Endothelial cell of umbilical vein (primary cell): ENCODE measurements around the gene ZNF618. TPM values are rescaled to one million over a fixed set of nuclear protein-coding genes. Genes with fewer than 3 reads are reported as not detected.

Experiments
- BruUV-seq: library from RNA; stranded (reverse); fragments of 400-500 nt; replicated peaks from 2 replicates; lab custom pipeline; 2021; lab: Mats Ljungman, UMichigan
- CTCF ChIA-PET: fragments of 300-600, 350-600 bp; sonication (Branson Sonifier 250); formaldehyde crosslinking; loops from one replicate; lab custom pipeline; 2021; ENCODE audit warnings: antibody characterized with exemption, inconsistent platforms; lab: Charles Lee
- POLR2A ChIA-PET: fragments of 300-600, 350-600 bp; sonication (Branson Sonifier 250); formaldehyde crosslinking; loops from one replicate; lab custom pipeline; 2021; ENCODE audit warnings: antibody characterized with exemption, inconsistent platforms; lab: Charles Lee
- DNase-seq: peaks from one replicate; pipeline ENCODE4 v3.0.0-alpha.2; 2011; ENCODE audit warnings: low read depth, low spot score
- FAIRE-seq: peaks from 2 replicates; lab custom pipeline; 2011; peaks lifted over from hg19 to GRCh38; lab: Jason Lieb, UNC
- H2AFZ ChIP-seq: 2 replicates; pipeline ENCODE4 v1.6.0; 2012; ENCODE audit warnings: low read depth, low read length, control low read depth, inconsistent platforms
- H3K27ac ChIP-seq: 2 replicates; pipeline ENCODE4 v1.5.1; 2011; ENCODE audit warnings: low read depth, mild to moderate bottlenecking, control low read depth, low read length, moderate library complexity; ENCODE audit not compliant: insufficient read depth
- H3K27me3 ChIP-seq, 2 experiments: 2 replicates each; pipeline versions ENCODE4 v1.6.0 to v1.6.1; 2011; ENCODE audit warnings: low read length in 2 of 2, mixed read lengths in 1 of 2; ENCODE audit not compliant: control insufficient read depth in 2 of 2, insufficient read depth in 2 of 2
- H3K36me3 ChIP-seq, 2 experiments: 2 replicates in 1 of 2; 3 replicates in 1 of 2; pipeline ENCODE4 v1.5.1; 2011; ENCODE audit warnings: low read length in 2 of 2, mild to moderate bottlenecking in 1 of 2, moderate library complexity in 1 of 2; ENCODE audit not compliant: control insufficient read depth in 2 of 2, insufficient read depth in 2 of 2; ENCODE audit errors: extremely low read depth in 1 of 2
- H3K4me1 ChIP-seq: 3 replicates; pipeline ENCODE4 v1.5.1; 2011; ENCODE audit warnings: mild to moderate bottlenecking, low read length; ENCODE audit not compliant: control insufficient read depth, insufficient read depth; ENCODE audit errors: extremely low read depth
- H3K4me2 ChIP-seq: 2 replicates; pipeline ENCODE4 v1.6.1; 2011; ENCODE audit warnings: low read length, control low read depth, mixed read lengths; ENCODE audit not compliant: insufficient read depth
- H3K4me3 ChIP-seq, 3 experiments: fragments of 200-600 bp in 1 of 3; sonication (generic), shearing (Covaris generic) in 1 of 3; replicated peaks in 1 of 3; 2 replicates each; pipeline ENCODE4 v1.5.1; 2011 to 2016; ENCODE audit warnings: control low read depth in 3 of 3, low read length in 3 of 3, mild to moderate bottlenecking in 2 of 3, inconsistent platforms in 1 of 3, low read depth in 1 of 3, moderate library complexity in 1 of 3; ENCODE audit not compliant: insufficient read depth in 1 of 3
- H3K79me2 ChIP-seq: 2 replicates; pipeline ENCODE4 v1.6.0; 2012; ENCODE audit warnings: low read length, inconsistent platforms; ENCODE audit not compliant: control insufficient read depth, insufficient read depth
- H3K9ac ChIP-seq: replicated peaks from 2 replicates; pipeline ENCODE3; 2011; ENCODE audit warnings: low read length, control low read depth; ENCODE audit not compliant: insufficient read depth; ENCODE audit errors: extremely low read depth
- H3K9me1 ChIP-seq: replicated peaks from 3 replicates; pipeline ENCODE4 v1.6.0; 2011; ENCODE audit warnings: mild to moderate bottlenecking, low read length; ENCODE audit not compliant: control insufficient read depth, insufficient read depth; ENCODE audit errors: extremely low read depth
- H3K9me3 ChIP-seq: replicated peaks from 2 replicates; pipeline ENCODE4 v1.5.1; 2012; ENCODE audit warnings: low read length, inconsistent platforms; ENCODE audit not compliant: control insufficient read depth, insufficient read depth
- H4K20me1 ChIP-seq: replicated peaks from 2 replicates; pipeline ENCODE3; 2011; ENCODE audit warnings: mild to moderate bottlenecking, low read length; ENCODE audit not compliant: control insufficient read depth, insufficient read depth; ENCODE audit errors: extremely low read depth
- CTCF ChIP-seq, 2 donors: IDR thresholded peaks; 1 replicate in 1 of 2; 2 replicates in 1 of 2; pipeline ENCODE4 v1.5.1; 2011; ENCODE audit warnings: low read length in 2 of 2, mild to moderate bottlenecking in 2 of 2, moderate library complexity in 2 of 2, control low read depth in 1 of 2, inconsistent platforms in 1 of 2, low read depth in 1 of 2; ENCODE audit not compliant: insufficient read depth in 1 of 2; ENCODE audit errors: extremely low read depth in 1 of 2
- EZH2 ChIP-seq: IDR thresholded peaks from 2 replicates; pipeline ENCODE4 v1.6.1; 2012; ENCODE audit warnings: borderline replicate concordance, low read depth, mild to moderate bottlenecking, moderate library complexity, low read length, inconsistent platforms; ENCODE audit not compliant: severe bottlenecking
- FOS ChIP-seq: IDR thresholded peaks from 2 replicates; pipeline ENCODE4 v1.6.1; 2011; ENCODE audit warnings: mild to moderate bottlenecking, low read length, moderate library complexity, borderline replicate concordance; ENCODE audit not compliant: insufficient read depth
- GATA2 ChIP-seq: IDR thresholded peaks from 2 replicates; pipeline ENCODE4 v1.7.0; 2011; ENCODE audit warnings: low read depth, mild to moderate bottlenecking, moderate library complexity, mixed read lengths, low read length; ENCODE audit not compliant: insufficient read length, insufficient read depth
- JUN ChIP-seq: IDR thresholded peaks from 2 replicates; pipeline ENCODE4 v1.6.1; 2011; ENCODE audit warnings: borderline replicate concordance, low read depth; ENCODE audit not compliant: insufficient read length, insufficient read depth
- MAX ChIP-seq: IDR thresholded peaks from 2 replicates; pipeline ENCODE4 v1.6.1; 2011; ENCODE audit not compliant: insufficient read depth, insufficient read length
- MYC ChIP-seq: IDR thresholded peaks from one replicate; pipeline ENCODE4 v1.6.1; 2011; ENCODE audit warnings: mild to moderate bottlenecking, low read depth, low read length
- POLR2A ChIP-seq: IDR thresholded peaks from 2 replicates; pipeline ENCODE4 v1.6.1; 2012; ENCODE audit warnings: low read depth, mild to moderate bottlenecking, control low read depth, low read length
- POLR2AphosphoS5 ChIP-seq: IDR thresholded peaks from 2 replicates; pipeline ENCODE4 v1.6.1; 2012; ENCODE audit warnings: low read depth, mild to moderate bottlenecking, control low read depth, low read length, moderate library complexity; ENCODE audit not compliant: insufficient read depth
- dilution Hi-C: fragments of 300-500 bp; cut with MboI; formaldehyde crosslinking; loops from one replicate; pipeline ENCODE4 v1.15.0; 2019; ENCODE audit warnings: low sequenced_read_pairs; ENCODE audit not compliant: extremely low pct_ligation_motif_present
- intact Hi-C: fragments of 100-400 bp; cut with micrococcal nuclease; formaldehyde crosslinking; loops from one replicate; pipeline ENCODE4 v1.10.0; 2022
- polyA plus RNA-seq, 4 experiments: library from polyadenylated mRNA; depleted of rRNA in 3 of 4; stranded (reverse) in 3 of 4; unstranded in 1 of 4; fragments of >200 nt; gene quantifications; 2 replicates each; pipeline versions ENCODE4 v1.2.1 to v1.2.3, GENCODE V29; 2011 to 2012; ENCODE audit warnings: missing spikeins in 1 of 4
- total RNA-seq: library from RNA; stranded (reverse); gene quantifications from 2 replicates; pipeline ENCODE4 v1.2.3, GENCODE V29; 2021

The ZNF618 gene
- total and polyA plus RNA-seq, 2 donors (not counting 3 experiments of a cell fraction or from before 2014, with no cell fraction given): 22.6 to 80.3 TPM

GRCh38 chr9:114035845-114036801 is 160.0 kb downstream of the ZNF618 start:
- CTCF ChIA-PET: interaction anchor here (1.2 kb wide), 1 partner anchor 298 kb away, joined by 5 read pairs; no protein-coding TSS in a partner anchor
- H3K4me1 ChIP-seq: no peaks in the 10 kb centered on the region
- peaks cover 28 to 59% of the 10 kb centered on the region in 2 experiments for H3K36me3 ChIP-seq
- no peak for DNase-seq
- H2AFZ ChIP-seq: no peak overlapping the region
- intact Hi-C loops (no loop called here), dilution Hi-C loops (no loop called here)
- no peak overlapping the region for H3K9ac ChIP-seq
- no peaks in the 10 kb centered on the region for H3K27me3 ChIP-seq
- no peak overlapping the region for H3K27ac ChIP-seq
- no TSS peak for BruUV-seq
- FAIRE-seq: no peak
- H4K20me1 ChIP-seq: no peaks in the 10 kb centered on the region
- no peak overlapping the region for H3K4me3 ChIP-seq
- H3K79me2 ChIP-seq: no peaks in the 10 kb centered on the region
- no peaks in the 10 kb centered on the region for H3K9me3 ChIP-seq
- POLR2A ChIA-PET: no interaction called here
- TF ChIP-seq GATA2 (no peak), FOS (no peak), EZH2 (no peak), POLR2AphosphoS5 (no peak), MAX (no peak), CTCF (IDR thresholded peaks at IDR 0.05; ENCODE audit: extremely low read depth in 1 of 2, insufficient read depth in 1 of 2, low read depth in 1 of 2, low read length in 2 of 2) (no peak), MYC (no peak), JUN (no peak), POLR2A (no peak)
- H3K9me1 ChIP-seq: no peaks in the 10 kb centered on the region
- no peak overlapping the region for H3K4me2 ChIP-seq
